HL-60 (cell line): ENCODE measurements around the gene RNASE1.

Source experiments
- DNase-seq, 2 experiments: peaks; one replicate each; pipeline ENCODE4 v3.0.0-alpha.2; 2010 to 2020; ENCODE audit warnings: low read depth in 1 of 2, low spot score in 1 of 2
- H3K27ac ChIP-seq: fragments of 250-450 bp; sonication (Bioruptor Pico); replicated peaks from 2 replicates; pipeline ENCODE4 v1.5.1; 2020; ENCODE audit warnings: mild to moderate bottlenecking, moderate library complexity
- H3K27me3 ChIP-seq: fragments of 250-450 bp; sonication (Bioruptor Pico); 2 replicates; pipeline ENCODE4 v1.5.1; 2021; ENCODE audit warnings: mild to moderate bottlenecking, moderate library complexity; ENCODE audit not compliant: insufficient read depth, poor library complexity, severe bottlenecking
- H3K4me3 ChIP-seq: replicated peaks from 2 replicates; pipeline ENCODE4 v1.5.1; 2011; ENCODE audit warnings: mild to moderate bottlenecking, control low read depth, low read length; ENCODE audit not compliant: insufficient read depth
- GABPA ChIP-seq: IDR thresholded peaks from 2 replicates; pipeline ENCODE4 v1.6.1; 2012; ENCODE audit warnings: low read depth
- POLR2AphosphoS5 ChIP-seq: IDR thresholded peaks from 2 replicates; pipeline ENCODE4 v1.6.1; 2012; ENCODE audit warnings: low read depth
- SPI1 ChIP-seq: IDR thresholded peaks from 2 replicates; pipeline ENCODE4 v1.6.1; 2012; ENCODE audit warnings: low read depth, mild to moderate bottlenecking, borderline replicate concordance
- long read RNA-seq: library from polyadenylated mRNA; unstranded; transcript quantifications from one replicate; pipeline ENCODE4 v2.0.0, GENCODE V29; 2020
- TF ChIP-seq, protein P1 (sequence below): IDR thresholded peaks from 2 replicates; pipeline ENCODE4 v1.6.1; 2012; ENCODE audit warnings: low read depth; ENCODE audit not compliant: insufficient replicate concordance
- TF ChIP-seq, protein P2 (sequence below): IDR thresholded peaks from one replicate; pipeline ENCODE4 v1.5.1; 2011; ENCODE audit warnings: low read length, control low read depth, inconsistent platforms; ENCODE audit not compliant: insufficient read depth

Gene RNASE1
- long read RNA-seq, result 0 reads

DNA sequence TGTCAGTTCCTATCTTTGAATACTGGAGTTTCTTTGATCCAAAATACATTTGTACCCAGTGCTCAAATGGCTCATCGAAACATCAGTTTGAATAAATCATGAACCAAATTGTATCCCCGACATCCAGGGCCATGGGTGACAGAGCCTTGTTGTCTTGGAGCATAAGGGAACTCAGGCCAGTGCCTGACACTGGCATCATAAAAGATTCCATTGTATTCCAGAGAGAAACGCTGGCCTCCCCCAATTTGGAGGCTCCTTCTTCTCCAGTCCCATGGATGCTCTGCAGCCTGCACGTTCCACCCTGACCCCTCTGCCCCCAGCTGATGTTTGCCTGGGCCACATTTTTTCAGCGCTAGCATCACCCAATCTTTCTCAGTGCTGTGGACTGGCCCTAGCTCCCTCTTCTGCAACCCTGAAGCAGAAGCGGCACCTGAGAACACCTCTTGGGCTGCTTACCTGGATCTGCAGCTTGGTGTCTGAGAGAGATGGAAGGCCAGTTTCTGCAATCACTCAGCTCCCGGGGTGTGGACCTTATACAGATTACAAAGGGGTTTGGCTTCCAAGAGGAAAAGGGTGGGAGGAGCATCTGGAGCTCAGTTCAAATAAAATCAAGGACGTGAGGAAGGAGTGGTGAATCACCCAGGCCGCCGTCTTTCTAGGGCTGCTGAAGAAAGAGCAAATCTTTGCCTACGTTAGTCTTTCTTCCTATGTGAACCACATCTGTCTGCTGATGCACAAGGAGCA is at the start of gene RNASE1:
Gene RNASE1 (minus strand): TSS at position 504 of the 744 bp plus-strand sequence. CDS start 776 bp downstream, outside the sequence.
- TF ChIP-seq POLR2AphosphoS5 (no peak), SPI1 (no peak), GABPA (no peak)
- TF ChIP-seq, protein P1, sequence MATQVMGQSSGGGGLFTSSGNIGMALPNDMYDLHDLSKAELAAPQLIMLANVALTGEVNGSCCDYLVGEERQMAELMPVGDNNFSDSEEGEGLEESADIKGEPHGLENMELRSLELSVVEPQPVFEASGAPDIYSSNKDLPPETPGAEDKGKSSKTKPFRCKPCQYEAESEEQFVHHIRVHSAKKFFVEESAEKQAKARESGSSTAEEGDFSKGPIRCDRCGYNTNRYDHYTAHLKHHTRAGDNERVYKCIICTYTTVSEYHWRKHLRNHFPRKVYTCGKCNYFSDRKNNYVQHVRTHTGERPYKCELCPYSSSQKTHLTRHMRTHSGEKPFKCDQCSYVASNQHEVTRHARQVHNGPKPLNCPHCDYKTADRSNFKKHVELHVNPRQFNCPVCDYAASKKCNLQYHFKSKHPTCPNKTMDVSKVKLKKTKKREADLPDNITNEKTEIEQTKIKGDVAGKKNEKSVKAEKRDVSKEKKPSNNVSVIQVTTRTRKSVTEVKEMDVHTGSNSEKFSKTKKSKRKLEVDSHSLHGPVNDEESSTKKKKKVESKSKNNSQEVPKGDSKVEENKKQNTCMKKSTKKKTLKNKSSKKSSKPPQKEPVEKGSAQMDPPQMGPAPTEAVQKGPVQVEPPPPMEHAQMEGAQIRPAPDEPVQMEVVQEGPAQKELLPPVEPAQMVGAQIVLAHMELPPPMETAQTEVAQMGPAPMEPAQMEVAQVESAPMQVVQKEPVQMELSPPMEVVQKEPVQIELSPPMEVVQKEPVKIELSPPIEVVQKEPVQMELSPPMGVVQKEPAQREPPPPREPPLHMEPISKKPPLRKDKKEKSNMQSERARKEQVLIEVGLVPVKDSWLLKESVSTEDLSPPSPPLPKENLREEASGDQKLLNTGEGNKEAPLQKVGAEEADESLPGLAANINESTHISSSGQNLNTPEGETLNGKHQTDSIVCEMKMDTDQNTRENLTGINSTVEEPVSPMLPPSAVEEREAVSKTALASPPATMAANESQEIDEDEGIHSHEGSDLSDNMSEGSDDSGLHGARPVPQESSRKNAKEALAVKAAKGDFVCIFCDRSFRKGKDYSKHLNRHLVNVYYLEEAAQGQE, result no peak
- TF ChIP-seq, protein P2, sequence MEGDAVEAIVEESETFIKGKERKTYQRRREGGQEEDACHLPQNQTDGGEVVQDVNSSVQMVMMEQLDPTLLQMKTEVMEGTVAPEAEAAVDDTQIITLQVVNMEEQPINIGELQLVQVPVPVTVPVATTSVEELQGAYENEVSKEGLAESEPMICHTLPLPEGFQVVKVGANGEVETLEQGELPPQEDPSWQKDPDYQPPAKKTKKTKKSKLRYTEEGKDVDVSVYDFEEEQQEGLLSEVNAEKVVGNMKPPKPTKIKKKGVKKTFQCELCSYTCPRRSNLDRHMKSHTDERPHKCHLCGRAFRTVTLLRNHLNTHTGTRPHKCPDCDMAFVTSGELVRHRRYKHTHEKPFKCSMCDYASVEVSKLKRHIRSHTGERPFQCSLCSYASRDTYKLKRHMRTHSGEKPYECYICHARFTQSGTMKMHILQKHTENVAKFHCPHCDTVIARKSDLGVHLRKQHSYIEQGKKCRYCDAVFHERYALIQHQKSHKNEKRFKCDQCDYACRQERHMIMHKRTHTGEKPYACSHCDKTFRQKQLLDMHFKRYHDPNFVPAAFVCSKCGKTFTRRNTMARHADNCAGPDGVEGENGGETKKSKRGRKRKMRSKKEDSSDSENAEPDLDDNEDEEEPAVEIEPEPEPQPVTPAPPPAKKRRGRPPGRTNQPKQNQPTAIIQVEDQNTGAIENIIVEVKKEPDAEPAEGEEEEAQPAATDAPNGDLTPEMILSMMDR, result no peak
- Histone ChIP-seq H3K4me3 (no peak within 1 kb of the TSS), H3K27me3 (no peaks in the 10 kb centered on the region), H3K27ac (no peak within 1 kb of the TSS)
- no peak for DNase-seq

DNA sequence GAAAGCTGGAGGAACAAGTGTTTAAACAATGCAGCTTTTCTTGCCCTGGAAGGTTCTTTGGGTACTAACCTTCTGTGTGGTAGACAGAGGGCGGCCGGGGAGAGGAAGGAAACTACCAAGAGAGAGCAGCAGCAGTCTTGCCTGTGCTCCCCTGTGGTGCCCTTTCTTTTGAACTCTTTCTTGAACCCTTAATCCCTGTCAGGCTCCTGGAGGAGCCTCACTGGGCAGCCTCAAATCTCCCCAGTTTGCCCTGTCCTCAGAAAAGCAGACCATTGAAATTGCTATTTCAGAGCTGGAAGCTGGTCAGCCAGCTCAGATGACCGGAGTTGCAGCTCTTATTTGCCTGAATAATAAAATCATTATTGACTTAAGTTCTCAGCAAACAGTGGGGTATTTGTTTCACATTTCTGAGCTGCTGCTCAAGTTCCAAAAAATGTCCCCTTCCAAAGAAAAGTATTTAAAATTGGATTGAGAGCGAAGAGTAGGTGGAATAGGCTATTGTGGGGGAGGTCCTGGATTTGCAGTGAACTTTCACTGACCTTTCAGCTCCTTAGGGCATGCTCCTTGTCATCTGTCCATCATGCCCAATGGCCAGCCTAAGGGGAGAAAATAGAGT is 46.4 kb upstream of the RNASE1 start:
- no peak overlapping the region for H3K4me3 ChIP-seq
- no peak for DNase-seq
- TF ChIP-seq, protein P1, result no peak
- TF ChIP-seq POLR2AphosphoS5 (no peak), GABPA (no peak), SPI1 (no peak)
- TF ChIP-seq, protein P2, result no peak
- no peaks in the 10 kb centered on the region for H3K27me3 ChIP-seq
- H3K27ac ChIP-seq, result no peak overlapping the region

DNA sequence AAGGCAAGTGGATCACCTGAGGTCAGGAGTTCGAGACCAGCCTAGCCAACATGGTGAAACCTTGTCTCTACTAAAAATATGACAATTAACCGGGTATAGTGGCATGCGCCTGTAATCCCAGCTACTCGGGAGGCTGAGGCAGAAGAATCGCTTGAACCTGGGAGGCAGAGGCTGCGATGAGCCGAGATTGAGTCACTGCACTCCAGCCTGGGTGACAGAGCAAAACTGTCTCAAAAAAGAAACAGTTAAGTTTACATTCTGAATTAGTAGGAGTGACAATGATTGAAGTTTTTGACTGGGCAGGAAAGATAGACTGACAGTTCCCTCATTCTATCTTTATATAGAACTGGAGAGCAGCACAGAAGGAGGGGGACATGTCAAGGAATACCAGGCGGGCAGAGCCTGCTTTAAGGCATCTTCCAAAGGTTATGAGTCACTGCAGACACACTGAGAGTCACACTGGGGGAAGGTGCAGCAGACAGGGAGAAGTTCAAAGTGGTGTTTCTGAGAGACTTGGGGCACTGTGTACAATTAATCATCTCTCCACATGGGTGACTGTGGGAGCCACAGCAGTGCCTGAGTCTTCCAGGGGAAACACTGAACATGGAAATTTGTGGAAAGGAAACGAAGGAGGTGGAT is 45.8 kb upstream of the RNASE1 start:
- no peak overlapping the region for H3K4me3 ChIP-seq
- no peaks in the 10 kb centered on the region for H3K27me3 ChIP-seq
- no peak for DNase-seq
- TF ChIP-seq, protein P1, result no peak
- TF ChIP-seq GABPA (no peak), POLR2AphosphoS5 (no peak), SPI1 (no peak)
- TF ChIP-seq, protein P2, result no peak
- no peak overlapping the region for H3K27ac ChIP-seq
